Ecto neural progenitor cell (in vitro differentiated cells): Measurements from ENCODE around the gene TRIP10.

Source experiments
- DNase-seq: peaks from one replicate; pipeline ENCODE4 v3.0.0-alpha.2; 2018; ENCODE audit warnings: low spot score

TRIP10 gene

DNA sequence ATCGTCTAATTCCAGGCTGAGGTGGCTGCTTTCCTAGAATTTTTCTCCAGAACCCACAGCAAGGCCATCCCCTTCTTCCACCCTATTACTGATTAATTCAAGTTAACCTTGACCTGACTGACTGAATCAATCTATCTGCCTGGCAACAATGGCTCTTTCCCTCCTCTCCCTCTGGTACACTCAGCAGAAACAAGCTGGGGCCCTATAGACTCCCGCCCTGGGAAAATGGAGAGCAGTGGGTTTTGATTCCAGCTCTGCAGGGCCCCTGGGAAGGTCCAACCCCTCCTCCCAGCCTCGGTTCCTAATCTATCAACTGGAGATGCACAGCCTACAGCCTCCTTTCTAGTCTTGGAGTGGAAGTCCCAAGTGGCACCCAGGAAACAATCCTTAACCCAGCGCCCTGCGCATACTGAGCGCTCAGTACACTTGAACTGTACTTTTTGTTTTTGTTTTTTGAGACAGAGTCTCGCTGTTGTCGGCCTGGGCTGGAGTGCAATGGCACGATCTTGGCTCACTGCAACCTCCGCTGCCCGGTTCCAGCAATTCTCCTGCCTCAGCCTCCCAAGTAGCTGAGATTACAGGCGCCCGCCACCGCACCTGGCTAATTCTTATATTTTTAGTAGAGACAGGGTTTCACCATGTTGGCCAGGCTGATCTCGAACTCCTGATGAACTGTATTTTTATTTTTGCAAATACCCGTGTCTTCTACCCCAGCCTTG, 13.8 kb upstream of the TRIP10 start:
- no peak for DNase-seq

GRCh38 chr19:6728346-6728745, 11.1 kb upstream of the TRIP10 start:
- no peak for DNase-seq

- DNase-seq = no peak
Observed at GRCh38 chr19:6729573-6730152, 9.8 kb upstream of the TRIP10 start.

GRCh38 chr19:6730153-6730804, 9.2 kb upstream of the TRIP10 start:
- DNase-seq = peak; percentile 80

- no peak for DNase-seq
Observed at GRCh38 chr19:6730941-6731670, 8.4 kb upstream of the TRIP10 start.

- no peak for DNase-seq
Observed at GRCh38 chr19:6731822-6732221, 7.7 kb upstream of the TRIP10 start.

- DNase-seq = no peak
Observed at GRCh38 chr19:6732803-6733337, 6.6 kb upstream of the TRIP10 start.

- DNase-seq = no peak
Observed at GRCh38 chr19:6733338-6734095, 6.0 kb upstream of the TRIP10 start.

GRCh38 chr19:6734096-6734696, 5.3 kb upstream of the TRIP10 start:
- DNase-seq = no peak

DNA sequence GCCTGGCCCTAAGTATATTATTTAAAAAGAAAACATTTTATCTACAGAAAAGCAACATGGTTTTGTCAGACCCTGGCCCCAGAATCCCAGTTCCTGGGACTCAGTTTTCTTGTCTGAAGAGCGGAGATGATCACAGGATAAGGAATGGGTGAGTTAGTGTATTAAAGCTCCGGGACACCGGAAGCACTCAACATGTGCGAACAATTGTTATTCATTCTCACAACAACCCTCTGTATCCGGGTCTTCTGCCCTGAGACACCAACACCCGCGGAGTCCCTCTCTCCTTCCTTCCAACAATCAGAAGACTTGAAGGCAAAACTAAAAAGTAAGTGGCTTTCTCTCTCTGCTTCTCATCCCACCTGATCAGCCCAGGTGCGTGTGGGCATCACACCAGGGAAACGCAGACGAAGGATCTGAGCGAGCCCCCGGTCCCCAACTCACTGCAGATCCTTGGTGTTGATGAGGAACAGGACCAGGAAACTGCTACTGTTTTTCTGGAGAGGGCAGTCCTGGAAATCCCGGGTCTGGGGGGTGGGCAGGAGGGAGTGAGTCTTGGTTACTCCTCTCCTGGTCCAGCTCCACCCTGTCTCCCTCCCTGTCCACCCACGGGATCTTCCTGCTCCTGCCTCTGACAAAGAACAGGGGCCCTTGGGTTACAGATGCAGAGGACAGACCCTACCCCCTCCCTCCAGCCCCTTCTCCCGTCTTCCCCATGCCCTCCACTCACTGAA, 4.1 kb upstream of the TRIP10 start:
- DNase-seq = no peak

GRCh38 chr19:6736169-6736916, 3.1 kb upstream of the TRIP10 start:
- peak; percentile 88 for DNase-seq

GRCh38 chr19:6736917-6737283, 2.6 kb upstream of the TRIP10 start:
- no peak for DNase-seq

DNA sequence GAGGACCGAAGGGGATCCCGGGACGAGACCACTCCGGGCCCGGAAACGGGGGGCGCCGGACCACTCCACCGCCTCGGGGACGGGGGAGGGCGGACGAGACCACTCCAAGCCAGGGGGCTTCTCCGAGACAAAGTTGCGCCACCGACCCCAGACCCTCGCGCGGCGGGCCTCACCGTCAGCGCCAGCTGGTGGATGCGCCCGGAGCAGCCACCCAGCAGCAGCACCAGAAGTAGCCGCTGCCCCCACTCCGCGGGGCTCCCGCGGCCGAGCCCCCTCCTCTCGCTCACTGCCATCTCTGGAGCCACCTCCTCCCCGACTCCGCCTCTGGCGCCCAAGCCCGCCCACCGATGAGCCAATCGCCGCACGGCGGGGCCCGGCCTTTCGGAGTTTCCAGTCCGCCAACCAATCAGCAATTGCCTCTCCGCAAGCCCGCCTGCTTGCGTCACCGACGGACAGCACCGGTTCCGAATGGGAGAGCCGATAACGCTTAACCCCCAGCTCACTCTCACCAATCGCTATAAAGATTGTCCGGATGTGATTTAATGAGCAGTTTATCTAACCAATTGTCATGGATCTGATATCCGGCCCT, 2.1 kb upstream of the TRIP10 start, which contains the start of gene GPR108:
GPR108 (minus strand) TSS at position 297 of the 589 bp plus-strand sequence; CDS start at position 293, 4 bp downstream.
- peak; percentile 100 for DNase-seq

- DNase-seq = peak; percentile 80
Observed at GRCh38 chr19:6737873-6738786, 1.4 kb upstream of the TRIP10 start.

DNA sequence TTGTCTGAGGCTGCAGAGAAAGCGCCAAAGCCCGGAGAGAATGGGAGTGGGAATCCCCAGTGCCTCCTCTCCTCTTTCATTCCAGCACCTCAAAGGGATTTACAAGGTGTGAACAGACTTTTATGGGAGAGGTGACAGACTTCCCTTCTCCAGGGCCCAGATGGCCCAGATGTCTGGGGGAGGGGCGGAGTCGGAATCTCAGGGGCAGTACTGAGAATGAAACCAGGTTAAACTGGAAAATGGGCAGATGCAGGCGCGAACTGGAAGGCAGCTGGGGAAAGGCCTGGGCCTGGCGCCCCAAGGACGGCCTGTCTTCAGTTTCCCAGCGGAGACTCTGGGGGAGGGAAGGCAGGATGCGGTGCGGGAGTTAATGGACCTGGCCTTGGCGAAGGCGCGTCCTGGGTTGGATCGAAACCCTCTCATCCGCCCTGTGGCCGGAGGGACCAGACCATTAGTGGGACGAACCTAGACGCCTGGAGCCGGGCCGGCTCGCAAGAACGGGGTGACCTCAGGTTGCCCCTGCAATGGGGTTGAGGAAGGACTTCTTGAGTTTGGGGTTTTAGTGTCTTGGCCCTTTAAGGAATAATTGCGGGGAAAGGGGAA, 592 bp upstream of the TRIP10 start:
- DNase-seq = peak; percentile 68

- peak; percentile 72 for DNase-seq
Observed at GRCh38 chr19:6739883-6740588, 556 bp downstream of the TRIP10 start.
